Glomerular visceral epithelial cell (primary cell): Measurements from ENCODE around the gene ATP11C.
"Not testable (repeated sequence)": the region's sequence is repeated elsewhere in the genome, so short reads cannot be mapped to it uniquely, and the experiment has no call there.

Experiments used
- DNase-seq: peaks from one replicate; pipeline ENCODE4 v3.0.0-alpha.2; 2016; ENCODE audit errors: extremely low spot score

ATP11C gene

DNA sequence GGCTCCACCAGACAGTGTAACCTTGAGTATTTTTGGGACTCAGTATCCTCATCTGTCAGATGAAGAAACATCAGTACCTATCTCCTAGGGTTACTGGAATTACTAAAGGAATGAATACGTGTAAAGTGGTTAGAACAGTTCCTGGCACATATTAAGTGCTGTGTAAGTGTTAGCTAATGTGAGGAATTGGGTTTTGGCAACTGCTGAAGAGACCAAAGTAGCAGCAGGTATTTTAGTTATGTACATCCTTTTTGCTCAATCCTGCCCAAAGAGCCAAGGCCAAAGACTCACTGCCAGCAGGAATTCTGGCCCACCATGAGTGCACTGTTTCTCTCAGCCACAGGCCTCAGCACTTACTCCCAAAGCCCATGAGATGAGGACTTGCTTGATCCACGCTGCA lies 208.2 kb downstream of the ATP11C start:
- DNase-seq, result no peak

DNA sequence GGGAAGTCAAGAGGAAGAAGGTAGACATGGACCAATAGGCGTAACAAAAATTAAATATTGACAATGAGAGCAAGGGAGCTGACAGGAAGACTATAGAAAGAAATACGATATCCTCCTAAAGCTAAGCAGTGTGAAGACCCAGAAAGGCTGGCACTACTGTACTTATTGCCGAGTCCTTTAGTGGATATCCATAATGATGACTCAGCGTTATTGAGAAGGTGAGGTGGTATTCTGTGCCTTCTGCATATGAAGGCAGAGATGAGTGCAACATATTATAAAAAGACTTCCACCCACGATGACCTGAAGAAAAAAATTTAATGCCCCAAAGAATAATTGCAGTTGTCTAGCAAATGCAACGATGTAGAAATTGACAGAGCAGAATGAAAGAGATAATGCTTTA lies 211.9 kb downstream of the ATP11C start:
- DNase-seq, result no peak

GRCh38 chrX:139720136-139720535 lies 212.7 kb downstream of the ATP11C start:
- peak; percentile 74 for DNase-seq

GRCh38 chrX:139708067-139708466 lies 224.8 kb downstream of the ATP11C start, which contains the start of gene MCF2:
Gene MCF2 (minus strand): TSS chrX:139708167. CDS start chrX:139651744, 56,423 bp downstream.
- no peak for DNase-seq

GRCh38 chrX:139702658-139703057 lies 230.2 kb downstream of the ATP11C start:
- no peak for DNase-seq

DNA sequence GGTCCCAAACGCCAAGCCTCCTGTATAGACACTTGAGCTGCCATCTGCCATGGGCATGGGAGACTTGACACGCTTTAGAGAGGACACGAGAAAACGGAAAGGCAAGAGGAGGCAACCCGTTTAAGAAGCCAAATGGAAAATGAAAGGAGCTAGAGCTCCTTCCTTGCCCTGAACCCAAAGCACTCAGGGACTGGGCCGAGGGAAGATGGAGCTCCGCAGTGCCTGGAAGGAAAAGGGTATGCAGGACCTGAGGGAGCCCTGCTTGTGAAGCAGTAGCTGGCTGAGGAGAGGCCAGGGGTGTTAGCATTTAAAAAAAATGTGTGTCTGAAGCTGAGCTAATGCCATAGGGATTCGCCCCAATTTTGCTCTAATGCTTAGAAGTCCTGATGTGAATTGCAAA lies 239.9 kb downstream of the ATP11C start:
- no peak for DNase-seq

DNA sequence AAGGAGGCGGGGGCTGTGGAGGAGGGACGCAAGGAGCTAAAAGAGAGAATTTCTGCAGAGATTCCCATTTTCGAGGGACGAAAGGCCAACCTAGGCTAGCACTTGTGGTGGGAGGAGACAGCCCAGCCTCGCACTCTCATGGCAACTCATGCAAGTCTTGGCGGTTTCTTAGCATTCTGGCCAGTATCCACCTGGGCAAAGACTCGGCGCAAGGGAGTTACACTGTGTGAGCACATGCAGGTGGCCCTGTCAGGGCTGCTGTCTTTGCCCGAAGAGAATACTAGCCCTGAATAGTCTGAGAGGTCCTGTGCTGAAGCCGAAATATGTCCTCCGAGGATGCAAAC lies 240.4 kb downstream of the ATP11C start:
- no peak for DNase-seq

DNA sequence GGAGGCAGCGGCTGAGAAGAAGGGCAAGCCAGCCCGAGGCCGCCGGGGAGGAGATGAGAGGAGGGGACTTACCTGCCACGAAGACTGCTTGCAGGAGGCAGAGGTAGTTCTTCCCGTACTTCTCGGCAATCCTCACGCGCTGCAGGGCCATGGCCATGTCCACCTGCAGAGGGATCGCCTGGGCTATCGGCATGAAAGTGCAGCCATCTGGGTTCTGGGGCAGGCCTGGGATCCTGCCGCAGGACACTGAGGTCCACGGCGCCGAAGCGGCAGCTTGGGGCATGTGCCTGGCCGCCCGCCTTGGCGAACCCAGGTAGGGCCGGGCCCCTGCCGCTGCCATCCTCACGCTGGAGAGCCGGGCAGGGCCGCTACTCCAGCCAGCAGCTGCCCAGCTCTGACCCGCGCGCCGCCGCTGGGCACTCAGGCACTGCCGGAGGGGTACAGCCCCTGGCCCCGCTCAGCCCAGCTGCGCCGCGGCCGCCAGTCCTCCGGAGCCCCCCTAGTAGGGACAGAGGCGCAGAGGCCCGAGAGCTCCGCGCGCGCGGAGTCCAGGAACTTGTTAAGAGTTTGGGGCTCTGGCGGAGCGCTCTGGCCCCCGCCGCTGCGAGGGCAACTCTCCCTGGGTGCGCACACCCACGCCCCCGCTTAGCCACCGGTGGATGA lies 240.9 kb downstream of the ATP11C start:
- no peak for DNase-seq

DNA sequence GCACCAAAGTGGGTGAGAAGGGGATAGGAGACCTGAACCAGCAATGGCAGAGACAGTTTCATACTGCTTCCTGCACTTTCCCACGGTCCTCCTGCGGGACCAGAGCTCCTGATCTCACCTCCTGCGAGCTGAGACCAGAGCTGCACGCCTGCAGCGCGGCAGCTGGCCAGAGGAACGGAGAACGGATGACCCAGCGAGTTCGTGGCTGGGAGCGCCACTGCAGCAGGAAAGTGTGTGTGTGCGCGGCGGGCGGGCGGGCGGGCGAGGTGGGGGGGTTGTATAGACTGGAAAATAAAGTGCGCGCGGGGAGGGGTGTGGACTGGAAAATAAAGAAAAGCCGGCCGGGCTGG lies 241.4 kb downstream of the ATP11C start:
- DNase-seq, result peak; percentile 0

DNA sequence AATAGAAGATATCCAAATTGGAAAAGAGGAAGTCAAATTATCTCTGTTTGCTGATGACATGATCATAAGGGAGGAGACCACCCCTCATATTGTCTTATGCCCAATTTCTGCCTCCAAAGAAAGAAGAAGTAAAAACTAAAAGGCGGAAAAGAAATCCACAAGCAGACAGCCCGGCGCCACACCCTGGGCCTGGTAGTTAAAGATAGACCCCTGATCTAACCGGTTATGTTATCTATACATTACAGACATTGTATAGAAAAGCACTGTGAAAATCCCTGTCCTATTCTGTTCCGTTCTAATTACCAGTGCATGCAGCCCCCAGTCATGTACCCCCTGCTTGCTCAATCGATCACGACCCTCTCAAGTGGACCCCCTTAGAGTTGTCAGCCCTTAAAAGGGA lies 247.7 kb downstream of the ATP11C start:
- DNase-seq, result not testable (repeated sequence)

GRCh38 chrX:139680356-139680755 lies 252.5 kb downstream of the ATP11C start:
- no peak for DNase-seq
